Measurements from ENCODE around the gene PCK1.
A peak's percentile ranks its signal among the peaks of the same experiment; 100 is the strongest.

PCK1 gene

DNA sequence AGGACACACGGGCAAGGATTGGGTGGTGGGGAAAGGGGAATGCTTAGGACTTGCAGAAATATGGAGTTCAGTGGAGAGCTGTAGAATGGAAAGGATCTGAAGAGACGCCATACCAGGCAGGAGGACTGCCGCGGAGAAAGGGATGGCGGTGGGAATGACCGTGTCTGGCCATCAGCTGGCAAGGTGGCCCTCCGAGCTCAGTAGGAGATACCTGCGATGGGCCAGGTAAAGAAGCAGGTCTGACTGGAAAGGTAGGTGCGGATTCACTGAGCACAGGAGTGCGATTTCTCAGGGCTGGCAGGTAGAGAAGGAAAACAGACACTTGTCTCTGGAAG is 26.0 kb downstream of the PCK1 start:
- peak in 1 of 10 donors; percentile 67 for DNase-seq
- intact Hi-C loops (cut with DNase I): no loop called here

DNA sequence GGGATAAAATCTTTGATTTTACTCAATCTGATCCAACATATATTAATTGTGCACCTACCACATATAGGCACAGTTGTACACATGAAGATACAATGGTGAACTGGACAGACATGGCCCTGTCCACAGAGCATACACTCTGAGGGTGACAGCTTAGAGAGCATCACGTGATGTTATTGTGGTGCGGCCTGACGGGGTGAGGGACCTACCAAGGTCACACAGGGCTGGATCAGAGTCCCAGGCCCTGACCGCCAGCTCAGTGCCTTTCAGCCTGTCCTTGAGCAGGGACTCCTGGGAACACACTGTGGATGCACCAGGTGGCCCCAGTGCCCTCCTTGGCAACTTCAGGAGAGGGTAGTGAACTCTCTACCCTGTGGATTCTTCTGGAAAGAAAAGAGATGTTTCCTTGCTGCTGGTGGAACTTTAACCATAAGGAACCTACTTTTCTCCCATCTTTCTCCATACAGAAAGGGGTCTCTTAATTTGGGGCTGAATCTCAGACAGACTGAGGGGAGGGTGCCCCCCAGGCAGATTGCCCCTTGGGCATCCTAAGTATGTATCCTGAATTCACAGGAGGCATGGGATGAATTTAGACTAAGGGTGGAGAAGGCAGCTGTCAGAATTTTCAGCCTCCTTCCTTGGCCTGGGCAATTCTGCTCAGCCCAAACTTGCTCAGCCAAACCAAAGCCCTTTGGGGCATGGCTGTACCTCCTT is 26.5 kb downstream of the PCK1 start:
- peak in 1 of 10 donors; percentile 55 for DNase-seq
- intact Hi-C loops (cut with DNase I): no loop called here

DNA sequence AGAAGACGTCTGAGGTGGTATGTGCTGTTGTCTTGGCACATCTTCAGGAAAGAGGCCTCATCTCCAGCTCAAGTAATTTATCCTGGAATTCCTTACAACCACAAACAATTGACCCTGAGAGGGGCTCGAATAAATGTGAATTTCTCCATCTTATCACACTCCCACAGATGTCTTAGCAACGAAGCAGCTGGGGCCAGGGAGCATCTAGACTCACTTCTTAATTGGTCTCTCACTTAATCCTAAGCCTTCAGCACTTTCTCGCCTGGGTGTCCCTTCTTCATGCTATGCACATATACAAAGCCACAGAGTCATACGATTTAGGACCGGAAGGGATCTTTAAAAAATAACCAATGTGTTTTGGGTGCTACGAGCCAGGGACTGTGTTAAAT is 27.1 kb downstream of the PCK1 start:
- no peak for DNase-seq
- intact Hi-C loops (cut with DNase I): no loop called here

DNA sequence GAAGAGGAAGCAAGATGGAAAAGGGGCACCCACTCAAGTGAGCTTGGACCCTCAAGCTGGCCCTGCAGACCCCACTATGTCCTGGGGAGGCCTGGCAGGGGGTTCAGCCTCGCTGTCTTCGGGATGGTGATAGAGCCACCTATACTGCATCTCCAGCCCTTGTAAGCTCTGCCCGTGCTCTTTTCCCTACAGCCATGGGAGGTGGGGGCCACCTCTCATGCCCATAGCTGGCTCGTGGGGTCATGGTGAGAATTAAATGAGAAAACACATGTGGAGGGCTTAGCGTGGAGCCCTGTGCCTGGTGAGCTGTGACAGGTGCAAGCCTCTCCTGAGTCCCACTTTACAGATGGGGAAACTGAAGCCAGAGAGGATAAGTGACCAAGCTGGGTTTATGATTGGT is 27.7 kb downstream of the PCK1 start:
- intact Hi-C loops (cut with DNase I): no loop called here
- DNase-seq: no peak

DNA sequence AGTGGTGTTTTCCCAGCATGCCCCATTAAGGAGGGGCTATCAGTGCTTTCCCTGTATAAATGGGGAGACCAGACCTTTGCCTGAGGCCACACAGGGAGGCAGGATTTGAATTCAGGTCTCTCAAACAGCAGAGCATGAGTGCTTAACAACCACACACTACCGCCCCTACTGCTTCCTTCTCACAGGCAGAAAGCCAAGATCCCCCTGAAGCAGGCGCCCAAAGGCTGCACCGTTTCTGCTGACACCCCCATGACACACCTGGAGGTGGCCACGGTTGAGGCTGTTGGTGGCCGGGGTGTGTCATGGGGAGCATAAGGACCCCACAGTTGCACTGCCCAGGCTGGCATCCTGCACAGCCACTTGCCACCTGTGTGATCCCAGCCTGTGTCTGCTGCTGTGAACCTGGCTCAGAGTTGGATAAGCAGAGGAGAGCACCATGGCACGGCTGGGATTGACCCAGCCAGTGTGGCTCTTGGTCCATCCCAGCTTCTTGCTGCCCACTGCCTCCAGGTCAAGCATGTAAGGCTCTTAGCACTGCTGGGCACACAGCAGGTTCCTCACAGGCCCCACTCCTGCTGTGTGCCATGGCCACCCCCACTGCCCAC is 28.3 kb downstream of the PCK1 start:
- intact Hi-C loops (cut with DNase I): no loop called here
- DNase-seq: peak in 1 of 10 donors; percentile 58

DNA sequence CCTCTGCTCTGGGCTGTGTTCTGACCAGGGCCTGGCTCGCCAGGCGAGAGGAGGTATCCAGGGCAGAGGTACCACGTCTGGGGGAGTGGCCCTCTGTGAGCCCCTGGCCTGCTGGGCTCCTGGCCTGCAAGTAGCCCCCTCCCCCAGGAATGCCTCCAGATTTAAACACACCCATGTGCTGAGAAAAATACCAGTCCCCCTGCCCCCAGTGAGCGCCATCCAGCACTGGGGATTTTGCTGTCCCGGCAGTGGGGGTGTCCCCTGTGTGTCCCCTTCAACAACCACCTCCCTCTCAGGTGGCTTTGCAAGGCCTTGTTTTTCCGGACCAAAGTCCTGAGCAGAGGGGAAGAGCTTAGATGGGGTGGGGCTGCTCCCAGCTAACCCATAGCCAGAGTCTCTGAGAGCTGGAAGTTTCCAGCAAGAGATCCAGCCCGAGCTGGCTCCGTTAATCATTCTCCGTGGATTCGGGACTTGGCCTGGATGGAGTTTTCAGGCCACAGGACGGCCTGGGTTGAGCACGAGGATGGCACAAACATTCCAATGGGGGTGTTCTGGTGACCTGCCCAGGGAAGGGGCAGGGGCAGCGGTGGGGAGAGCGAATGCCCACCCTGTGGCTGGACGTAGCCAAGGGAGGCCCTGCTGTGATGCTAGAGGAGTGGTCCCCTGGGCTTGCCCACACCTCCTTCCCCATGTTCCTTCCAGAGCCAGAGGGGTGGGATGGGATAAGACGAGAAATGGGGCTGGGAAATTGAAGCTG is 29.0 kb downstream of the PCK1 start:
- DNase-seq: peak in 2 of 10 donors; percentile 59 to 62
- intact Hi-C loops (cut with DNase I): loop anchor here (5.0 to 10.0 kb wide), 2 partner anchors 208 to 585 kb away; no protein-coding TSS in a partner anchor

DNA sequence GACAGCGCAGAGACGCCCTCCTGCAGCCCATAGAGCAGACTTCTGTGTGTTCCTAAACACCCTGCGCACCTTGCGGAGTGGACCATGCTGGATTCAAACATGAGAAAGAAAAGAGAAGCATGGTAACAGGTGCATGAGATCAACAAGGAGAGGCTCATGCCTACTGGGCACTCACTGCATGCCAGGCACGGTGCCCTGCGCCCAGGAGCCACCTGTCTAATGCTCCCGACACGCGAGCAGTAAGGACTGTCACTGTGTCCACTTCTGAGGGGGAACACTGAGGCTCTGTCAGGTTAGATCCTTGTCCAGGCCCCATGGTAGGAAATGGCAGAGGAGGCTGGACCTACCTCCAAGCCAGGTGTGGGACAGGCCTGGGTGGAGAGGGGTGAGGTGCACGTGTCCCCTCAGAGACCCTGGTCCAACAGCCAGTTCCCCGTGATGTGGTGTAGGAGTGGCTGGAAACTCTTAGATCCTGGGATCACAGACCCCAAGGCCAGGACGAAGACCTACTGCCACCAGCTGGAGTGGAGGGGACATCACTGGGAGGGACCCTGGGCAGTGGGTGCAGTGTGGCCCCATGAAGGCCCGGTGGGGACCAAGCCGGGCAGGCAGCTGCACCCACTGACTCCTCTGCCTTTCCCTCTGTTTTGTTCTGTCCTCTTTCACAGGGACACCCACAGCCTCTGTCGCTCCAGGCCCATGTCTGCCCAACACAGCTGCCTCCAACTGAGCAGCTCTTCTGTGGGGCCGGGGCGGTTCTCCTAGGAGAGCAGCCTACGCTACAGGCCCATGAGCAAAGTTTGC is 29.8 kb downstream of the PCK1 start:
- peak in 3 of 10 donors; percentile 39 to 49 (median 48) for DNase-seq
- intact Hi-C loops (cut with DNase I): loop anchor here (5.0 to 10.0 kb wide), 2 partner anchors 208 to 584 kb away; no protein-coding TSS in a partner anchor

DNA sequence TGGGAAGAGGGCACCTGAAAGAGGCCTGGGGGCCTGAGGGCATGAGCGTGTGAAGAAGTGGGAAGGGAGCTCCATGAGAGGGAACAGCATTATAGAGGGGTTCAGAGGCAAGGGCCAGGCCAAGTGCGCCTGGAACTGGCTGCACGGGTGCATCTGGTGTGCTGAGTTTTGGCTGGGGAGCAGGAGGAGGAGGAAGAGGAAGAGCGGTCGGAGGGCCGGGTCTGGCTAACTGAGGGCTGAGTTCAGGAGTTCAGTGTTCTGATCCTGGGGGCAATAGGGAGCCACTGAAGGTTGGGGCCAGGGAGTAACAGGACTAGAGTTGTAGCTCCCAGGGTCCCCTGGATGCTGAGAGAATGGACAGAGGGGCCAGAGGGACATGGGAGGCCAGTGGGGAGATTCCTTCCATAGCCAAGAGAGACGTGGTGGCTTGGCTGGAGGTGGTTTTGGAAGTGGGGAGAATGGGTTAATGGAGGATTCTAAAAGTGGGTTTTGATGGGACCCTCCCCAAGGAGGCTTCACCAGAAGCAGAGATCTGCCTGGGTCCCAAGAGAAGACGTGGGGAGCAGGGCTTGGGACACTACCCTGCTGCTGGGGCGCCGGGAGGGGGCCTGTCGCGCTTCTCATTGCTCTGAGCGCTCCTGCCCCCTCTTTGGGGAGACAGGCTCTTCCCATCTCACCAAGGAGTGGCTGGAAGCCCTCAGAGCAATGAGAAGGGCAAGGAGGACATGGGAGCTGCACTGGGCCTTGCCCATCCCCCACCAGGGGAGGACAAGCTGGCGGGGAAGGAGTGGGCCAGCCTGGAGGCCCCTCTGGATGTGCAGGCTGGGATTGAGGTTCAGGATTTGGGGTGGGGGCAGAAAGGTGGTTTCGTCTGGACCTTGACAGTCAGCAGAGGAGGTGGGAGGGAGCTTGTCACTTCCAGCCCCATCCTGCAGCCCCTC is 30.6 kb downstream of the PCK1 start:
- intact Hi-C loops (cut with DNase I): loop anchor here (5.0 to 10.0 kb wide), 2 partner anchors 209 to 583 kb away; no protein-coding TSS in a partner anchor
- DNase-seq: peak in 2 of 10 donors; percentile 24 to 49

DNA sequence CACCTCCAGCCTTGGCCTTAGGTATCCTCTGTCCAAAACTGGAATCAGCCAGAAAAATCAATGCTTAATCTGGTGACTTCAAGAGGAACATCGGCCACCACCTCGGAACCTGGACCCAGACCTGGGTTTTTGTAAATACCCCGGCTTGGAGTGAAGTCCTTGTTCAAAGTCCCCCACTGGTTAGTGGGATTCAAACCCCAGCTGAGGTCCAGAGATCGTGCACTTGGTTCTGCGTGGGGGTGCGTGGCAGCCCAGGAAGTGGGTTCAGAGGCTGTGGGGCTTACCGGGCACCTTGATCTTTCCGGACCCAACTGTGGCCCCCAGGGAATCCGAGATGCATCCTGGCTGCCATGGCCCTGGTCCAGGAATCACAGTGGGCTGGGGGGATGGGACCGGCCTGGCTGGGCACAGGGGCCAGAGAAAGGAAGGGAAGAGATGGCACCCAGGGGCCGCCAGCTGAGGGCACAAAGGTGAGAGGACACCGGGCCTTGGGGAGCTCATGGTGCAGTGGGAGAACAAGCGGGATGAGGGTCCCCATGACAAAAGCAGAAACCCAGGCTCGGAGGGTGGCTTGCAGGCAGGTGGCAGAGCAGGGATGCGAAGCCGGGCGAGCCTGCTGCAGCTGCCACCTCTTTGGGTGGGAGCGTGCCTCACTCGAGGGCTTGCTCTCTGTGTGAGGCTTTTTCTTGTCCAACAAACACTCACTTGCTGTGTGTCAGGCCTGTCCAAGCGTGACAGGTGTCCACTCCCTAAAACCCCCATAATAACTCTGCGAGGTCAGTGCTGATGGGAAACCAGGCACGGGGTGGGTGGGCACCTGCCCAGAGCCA is 31.6 kb downstream of the PCK1 start:
- DNase-seq: peak in 2 of 10 donors; percentile 65 to 82
- intact Hi-C loops (cut with DNase I): loop anchor here (5.0 to 10.0 kb wide), 2 partner anchors 210 to 582 kb away; no protein-coding TSS in a partner anchor

DNA sequence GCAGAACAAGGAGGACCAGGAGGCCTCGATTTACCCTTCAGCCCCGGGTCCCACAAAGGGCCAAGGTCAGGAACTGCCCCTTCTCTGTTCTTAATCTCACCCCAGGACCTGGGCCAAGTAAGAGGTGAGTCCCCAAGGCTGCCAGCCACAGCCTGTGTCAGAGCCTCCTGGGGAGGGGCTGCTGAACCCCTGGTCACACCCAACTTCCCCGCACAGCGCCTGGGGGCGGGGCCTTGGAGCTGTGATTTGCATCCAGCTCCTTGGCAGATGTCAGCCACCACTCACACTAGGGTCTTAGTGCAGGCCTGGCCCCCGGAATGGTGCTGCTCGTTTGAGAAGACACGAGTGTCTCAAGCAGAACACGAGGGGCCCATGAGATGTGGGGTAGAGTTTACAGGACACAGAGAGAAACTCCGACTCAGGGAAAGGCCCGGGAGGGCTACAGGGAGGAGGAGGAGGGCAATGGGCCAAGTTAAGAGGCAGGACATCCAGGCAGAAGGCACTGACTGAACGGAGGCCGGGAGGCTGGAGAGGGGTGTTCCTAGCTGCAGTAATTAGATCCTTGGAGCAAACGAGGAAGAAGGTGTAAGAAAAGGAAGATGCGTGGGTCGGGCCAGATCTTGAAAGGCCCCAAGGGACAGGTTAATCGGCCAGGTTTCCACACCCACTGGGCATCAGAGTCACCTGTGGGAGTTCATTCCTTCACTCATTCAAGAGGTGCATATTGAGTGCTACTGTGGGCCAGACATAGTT is 32.4 kb downstream of the PCK1 start:
- intact Hi-C loops (cut with DNase I): loop anchor here (5.0 to 10.0 kb wide), 2 partner anchors 211 to 581 kb away; no protein-coding TSS in a partner anchor
- DNase-seq: peak in 2 of 10 donors; percentile 60 to 68

DNA sequence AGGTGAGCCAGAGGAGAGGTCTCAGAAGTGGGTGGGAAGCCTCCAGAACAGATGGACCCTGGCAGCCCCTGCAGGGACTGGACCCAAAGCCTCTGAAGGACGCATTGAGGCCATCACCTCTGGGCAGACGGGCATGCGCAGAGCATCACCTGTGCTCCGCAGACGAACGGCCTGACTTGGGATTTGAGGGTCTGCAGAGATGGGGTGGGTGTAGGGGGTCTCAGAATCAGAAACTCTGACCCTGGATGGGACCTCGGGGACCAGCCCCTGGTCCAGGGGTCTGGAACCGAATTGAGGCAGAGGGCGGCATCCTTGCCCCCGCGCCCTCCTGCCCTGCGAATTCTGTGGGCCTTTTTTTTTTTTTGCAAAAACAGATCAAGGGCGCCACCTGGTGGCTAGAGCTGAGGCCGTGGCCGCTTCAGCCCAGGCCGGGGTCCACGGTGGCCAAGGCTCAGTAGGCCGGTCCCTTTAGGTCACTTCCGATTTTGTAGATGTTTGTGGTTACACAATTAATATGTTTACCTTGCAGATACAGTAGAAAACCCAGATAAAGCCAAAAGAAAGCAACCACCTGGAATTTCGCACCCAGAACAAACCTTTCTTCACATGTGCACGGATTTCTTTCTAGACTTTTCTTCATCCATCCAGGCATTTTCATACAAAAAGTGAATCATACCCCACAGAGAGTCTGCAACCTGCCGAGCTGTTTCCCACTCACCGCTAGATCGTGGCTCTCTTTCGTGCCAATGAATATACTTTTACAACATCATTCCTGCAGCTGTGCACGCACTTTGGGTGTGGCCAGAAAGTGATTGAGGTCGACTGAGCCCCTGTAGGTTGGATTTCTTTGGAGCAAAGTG is 33.4 kb downstream of the PCK1 start:
- peak in 6 of 10 donors; percentile 33 to 83 (median 52) for DNase-seq
- intact Hi-C loops (cut with DNase I): loop anchor here (1.0 to 10.0 kb wide), 3 partner anchors 80 to 580 kb away; no protein-coding TSS in a partner anchor

DNA sequence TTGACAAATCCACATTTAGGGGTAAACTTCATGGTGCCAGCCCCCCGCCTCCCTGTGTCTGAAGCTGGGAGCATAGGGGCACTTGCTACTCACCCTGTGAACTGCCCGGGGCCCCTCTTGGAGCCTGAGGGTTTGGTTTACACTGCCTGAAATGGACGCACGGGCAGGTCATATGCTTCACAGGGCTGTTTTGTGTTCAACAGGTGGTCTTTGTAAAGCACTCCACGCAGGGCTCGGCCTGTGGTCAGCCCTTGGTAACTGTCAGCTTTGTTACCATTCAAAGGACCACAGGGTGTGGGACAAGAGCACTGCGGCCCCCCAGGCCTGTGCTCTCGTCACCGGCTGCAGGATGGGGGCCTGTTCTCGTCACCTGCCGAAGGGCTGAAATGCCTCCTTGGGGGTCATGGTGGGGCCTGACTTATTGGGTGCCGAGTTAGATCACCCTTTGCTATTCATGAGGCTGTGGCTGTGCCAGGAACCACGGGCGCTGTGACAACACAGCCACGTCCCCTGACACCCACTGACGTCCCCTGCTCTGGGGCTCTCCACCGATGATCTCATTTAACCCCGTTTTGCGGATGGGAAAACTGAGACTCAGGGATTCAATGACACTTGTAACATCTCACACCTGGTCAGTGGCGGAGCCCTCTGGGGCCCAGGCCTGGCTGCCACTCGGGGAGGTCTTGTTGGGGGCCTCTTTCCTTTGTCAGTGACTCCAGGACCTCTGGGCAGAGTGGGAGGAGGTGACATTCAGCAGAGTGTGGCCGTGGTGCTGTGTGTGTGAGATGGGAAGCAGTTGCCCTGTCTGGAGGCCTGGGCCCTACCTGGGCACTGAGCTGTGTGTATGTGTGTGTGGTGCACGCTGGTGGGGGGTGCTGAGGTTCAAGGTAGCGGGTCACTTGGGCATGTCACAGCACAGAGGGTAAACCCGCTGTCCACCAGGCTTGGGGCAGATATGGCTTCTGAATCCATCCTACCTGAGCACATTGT is 34.4 kb downstream of the PCK1 start:
- intact Hi-C loops (cut with DNase I): loop anchor here (10.0 kb wide), 1 partner anchor 579 kb away; no protein-coding TSS in a partner anchor

DNA sequence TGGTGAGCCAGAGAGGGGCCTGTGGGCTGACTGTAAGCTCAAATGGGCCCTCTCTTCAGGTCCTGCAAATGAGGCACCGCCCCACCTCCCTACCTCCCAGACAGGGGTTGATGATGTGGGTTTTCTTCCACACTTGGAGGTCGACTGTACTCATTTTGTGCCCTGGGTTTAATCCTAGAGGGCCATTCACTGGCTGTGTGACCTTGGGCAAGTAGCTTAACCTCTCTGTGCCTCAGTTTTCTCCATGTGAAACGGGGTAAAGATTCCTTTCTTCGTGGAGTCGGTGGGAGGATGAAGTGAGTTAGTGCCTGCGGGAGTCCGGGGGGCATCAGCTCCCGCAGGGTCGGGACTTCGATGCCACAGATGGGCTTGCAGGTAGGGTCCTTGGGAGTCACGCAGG is 35.4 kb downstream of the PCK1 start:
- intact Hi-C loops (cut with DNase I): loop anchor here (10.0 kb wide), 1 partner anchor 578 kb away; no protein-coding TSS in a partner anchor
- peak in 1 of 10 donors; percentile 55 for DNase-seq

More for the DNA sequence above, 34.4 kb downstream of the PCK1 start:
- peak in 2 of 10 donors; percentile 63 to 64 for DNase-seq

DNA sequence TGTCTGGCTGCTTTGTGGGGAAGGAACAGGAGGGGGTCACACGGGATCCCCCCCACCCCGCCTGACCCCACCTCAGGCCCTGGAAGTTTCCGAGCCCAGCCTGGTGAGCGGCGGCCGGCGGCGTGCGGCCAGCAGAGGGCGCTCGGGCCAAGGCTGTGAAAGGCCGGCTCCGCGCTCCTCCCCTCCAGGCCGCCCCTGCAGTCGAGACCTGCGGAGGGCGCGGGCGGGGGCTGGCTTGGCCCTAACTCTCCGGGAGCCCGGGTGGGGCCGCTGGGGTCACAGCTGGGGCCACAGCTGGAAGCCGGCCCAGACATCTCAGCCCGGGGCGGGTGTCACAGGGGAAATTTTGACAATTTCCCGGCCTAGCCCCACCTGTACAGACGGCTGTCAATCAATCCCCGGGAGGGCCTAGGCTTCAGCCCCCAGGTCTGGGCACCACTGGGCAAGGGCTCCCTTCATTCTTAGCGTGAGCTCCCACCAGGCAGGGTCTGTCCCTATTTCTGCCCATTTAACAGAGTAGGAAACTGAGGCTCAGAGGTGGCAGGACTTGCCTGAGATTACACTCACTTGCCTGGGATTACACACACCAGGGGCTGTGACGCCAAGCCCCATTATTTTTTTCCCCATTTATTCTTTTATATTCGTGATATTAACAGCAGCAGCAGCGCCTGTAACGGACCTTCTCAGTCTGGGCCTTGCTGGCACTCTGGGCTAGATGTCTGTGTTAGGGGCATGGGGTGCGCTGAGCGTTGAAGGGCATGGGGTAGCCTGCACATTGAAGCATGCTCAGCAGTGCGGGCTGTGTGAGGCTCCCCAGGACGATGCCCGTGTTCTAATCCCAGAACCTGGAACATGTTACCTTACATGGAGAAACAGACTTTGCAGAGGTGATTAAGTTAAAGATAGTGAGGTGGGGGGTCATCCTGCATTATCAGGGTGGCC is 36.4 kb downstream of the PCK1 start:
- peak; percentile 27 to 95 (median 68) for DNase-seq
- intact Hi-C loops (cut with DNase I): loop anchor here (1.0 to 10.0 kb wide), 2 partner anchors 578 to 612 kb away; no protein-coding TSS in a partner anchor
